Measurements from ENCODE around the gene F10.

- no peak for TF ChIP-seq CTCF (IDR thresholded peaks at IDR 0.05)
- TF ChIP-seq POLR2A (IDR thresholded peaks at IDR 0.05) = no peak
Observed at GRCh38 chr13:113116871-113117271, 5.7 kb upstream of the F10 start.

Data from heart left ventricle (tissue), 13 donors.